Endothelial cell (in vitro differentiated cells): ENCODE results near the gene TGFBRAP1. TPM values are rescaled to one million over a fixed set of nuclear protein-coding genes. Genes with fewer than 3 reads are reported as not detected.

Experiments
- DNase-seq: peaks from one replicate; pipeline ENCODE4 v3.0.0; 2021; ENCODE audit warnings: low spot score
- H3K27ac Mint-ChIP-seq: one replicate; pipeline ENCODE4 v1.8.0; 2021; ENCODE audit warnings: mixed read lengths, inconsistent platforms; ENCODE audit not compliant: unreplicated experiment
- H3K27me3 Mint-ChIP-seq: one replicate; pipeline ENCODE4 v1.8.0; 2021; ENCODE audit warnings: mild to moderate bottlenecking, moderate library complexity, mixed read lengths, inconsistent platforms; ENCODE audit not compliant: unreplicated experiment
- H3K36me3 Mint-ChIP-seq: one replicate; pipeline ENCODE4 v1.8.0; 2021; ENCODE audit warnings: mild to moderate bottlenecking, low read depth, mixed read lengths, inconsistent platforms; ENCODE audit not compliant: unreplicated experiment
- H3K4me1 Mint-ChIP-seq: one replicate; pipeline ENCODE4 v1.8.0; 2021; ENCODE audit warnings: mild to moderate bottlenecking, mixed read lengths, inconsistent platforms; ENCODE audit not compliant: unreplicated experiment
- H3K4me3 Mint-ChIP-seq: one replicate; pipeline ENCODE4 v1.8.0; 2021; ENCODE audit warnings: mild to moderate bottlenecking, mixed read lengths, inconsistent platforms; ENCODE audit not compliant: unreplicated experiment
- H3K9me3 Mint-ChIP-seq: one replicate; pipeline ENCODE4 v1.8.0; 2021; ENCODE audit warnings: mixed read lengths, inconsistent platforms; ENCODE audit not compliant: unreplicated experiment
- total RNA-seq: library from RNA; stranded (reverse); fragmentation: NEBNext Ultra II Directional; extraction: Animal tissue kit (Norgen Biotek cat#: 25700); gene quantifications from one replicate; pipeline ENCODE4 v1.2.1, GENCODE V29; 2021; ENCODE audit not compliant: unreplicated experiment
- TF ChIP-seq, protein P1 (sequence below): fragments of 200-600 bp; sonication (generic); IDR thresholded peaks from one replicate; pipeline ENCODE4 v1.5.0; 2021; ENCODE audit warnings: antibody characterized with exemption; ENCODE audit not compliant: unreplicated experiment

TGFBRAP1 gene
- total RNA-seq, 1 donor from 2014 or later = 18.8 TPM

GRCh38 chr2:105324101-105324500 is 5.4 kb downstream of the TGFBRAP1 start:
- no peak overlapping the region for H3K27ac Mint-ChIP-seq
- TF ChIP-seq, protein P1, sequence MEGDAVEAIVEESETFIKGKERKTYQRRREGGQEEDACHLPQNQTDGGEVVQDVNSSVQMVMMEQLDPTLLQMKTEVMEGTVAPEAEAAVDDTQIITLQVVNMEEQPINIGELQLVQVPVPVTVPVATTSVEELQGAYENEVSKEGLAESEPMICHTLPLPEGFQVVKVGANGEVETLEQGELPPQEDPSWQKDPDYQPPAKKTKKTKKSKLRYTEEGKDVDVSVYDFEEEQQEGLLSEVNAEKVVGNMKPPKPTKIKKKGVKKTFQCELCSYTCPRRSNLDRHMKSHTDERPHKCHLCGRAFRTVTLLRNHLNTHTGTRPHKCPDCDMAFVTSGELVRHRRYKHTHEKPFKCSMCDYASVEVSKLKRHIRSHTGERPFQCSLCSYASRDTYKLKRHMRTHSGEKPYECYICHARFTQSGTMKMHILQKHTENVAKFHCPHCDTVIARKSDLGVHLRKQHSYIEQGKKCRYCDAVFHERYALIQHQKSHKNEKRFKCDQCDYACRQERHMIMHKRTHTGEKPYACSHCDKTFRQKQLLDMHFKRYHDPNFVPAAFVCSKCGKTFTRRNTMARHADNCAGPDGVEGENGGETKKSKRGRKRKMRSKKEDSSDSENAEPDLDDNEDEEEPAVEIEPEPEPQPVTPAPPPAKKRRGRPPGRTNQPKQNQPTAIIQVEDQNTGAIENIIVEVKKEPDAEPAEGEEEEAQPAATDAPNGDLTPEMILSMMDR = no peak

DNA sequence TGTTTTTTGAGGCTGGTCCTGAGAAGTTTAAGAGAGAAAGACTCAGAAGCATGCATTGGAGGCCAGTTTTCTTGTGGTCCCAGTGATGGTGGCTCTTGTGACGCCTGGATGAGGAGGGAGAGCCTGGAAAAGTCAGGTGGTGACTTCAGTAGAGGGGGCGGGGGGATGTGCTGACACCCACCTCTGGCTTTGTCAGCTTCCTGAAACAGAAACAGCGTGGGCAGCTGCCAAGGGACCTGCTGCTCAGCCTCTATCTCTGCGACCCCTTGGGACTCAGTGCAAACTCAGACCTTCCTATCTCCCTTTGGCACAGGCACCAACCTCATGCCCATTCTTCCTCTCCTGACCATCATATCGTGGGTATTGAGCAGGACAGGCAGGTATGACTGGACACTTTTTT is 6.4 kb downstream of the TGFBRAP1 start:
- no peak overlapping the region for H3K27ac Mint-ChIP-seq
- no peaks in the 10 kb centered on the region for H3K36me3 Mint-ChIP-seq
- H3K4me3 Mint-ChIP-seq = no peak overlapping the region

More at GRCh38 chr2:105324101-105324500, 5.4 kb downstream of the TGFBRAP1 start:
- H3K4me1 Mint-ChIP-seq = peaks cover 28% of the 10 kb centered on the region
- H3K4me3 Mint-ChIP-seq = no peak overlapping the region
- H3K9me3 Mint-ChIP-seq = no peaks in the 10 kb centered on the region
- peaks cover 7% of the 10 kb centered on the region for H3K27me3 Mint-ChIP-seq
- DNase-seq = no peak
- H3K36me3 Mint-ChIP-seq = no peaks in the 10 kb centered on the region

GRCh38 chr2:105321875-105322646 is 7.5 kb downstream of the TGFBRAP1 start:
- peaks cover 15% of the 10 kb centered on the region for H3K4me1 Mint-ChIP-seq
- no peak overlapping the region for H3K27ac Mint-ChIP-seq
- H3K4me3 Mint-ChIP-seq = no peak overlapping the region
- DNase-seq = no peak
- no peaks in the 10 kb centered on the region for H3K9me3 Mint-ChIP-seq
- TF ChIP-seq, protein P1 = no peak
- no peaks in the 10 kb centered on the region for H3K36me3 Mint-ChIP-seq
- H3K27me3 Mint-ChIP-seq = peaks cover 2% of the 10 kb centered on the region

More for the DNA sequence above, 6.4 kb downstream of the TGFBRAP1 start:
- Mint-ChIP-seq H3K4me1 (peaks cover 18% of the 10 kb centered on the region), H3K9me3 (no peaks in the 10 kb centered on the region), H3K27me3 (peaks cover 2% of the 10 kb centered on the region)
- TF ChIP-seq, protein P1 = no peak
- no peak for DNase-seq

DNA sequence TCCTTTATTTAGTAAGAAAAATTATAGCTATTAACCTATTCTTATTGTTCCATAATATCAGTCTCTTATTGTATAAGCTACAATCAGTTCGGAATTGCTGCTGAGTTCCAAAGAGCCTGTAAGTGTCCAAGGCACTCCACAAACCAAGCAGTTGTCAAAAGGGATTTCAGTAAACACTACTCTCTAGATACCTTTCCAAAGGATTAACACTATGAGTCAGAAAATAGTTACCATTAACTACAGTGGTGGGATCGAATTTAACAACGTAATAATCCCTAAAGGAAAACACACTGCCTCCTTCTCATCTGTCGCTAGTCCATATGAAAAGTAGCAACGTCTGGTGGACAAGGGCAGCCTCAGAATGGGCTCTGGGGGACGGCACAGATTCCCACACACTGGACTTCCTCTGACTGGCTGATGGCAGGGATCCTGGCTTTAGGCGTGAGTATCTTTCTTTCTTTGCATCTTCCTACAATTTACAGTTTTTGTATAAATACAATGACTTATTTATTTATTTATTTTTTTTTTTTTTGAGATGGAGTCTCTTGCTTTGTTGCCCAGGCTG is 8.8 kb downstream of the TGFBRAP1 start:
- H3K9me3 Mint-ChIP-seq = no peaks in the 10 kb centered on the region
- H3K4me1 Mint-ChIP-seq = peaks cover 14% of the 10 kb centered on the region
- H3K4me3 Mint-ChIP-seq = no peak overlapping the region
- H3K27ac Mint-ChIP-seq = no peak overlapping the region
- H3K27me3 Mint-ChIP-seq = peaks cover 3% of the 10 kb centered on the region
- no peak for DNase-seq
- TF ChIP-seq, protein P1 = no peak
- H3K36me3 Mint-ChIP-seq = no peaks in the 10 kb centered on the region

DNA sequence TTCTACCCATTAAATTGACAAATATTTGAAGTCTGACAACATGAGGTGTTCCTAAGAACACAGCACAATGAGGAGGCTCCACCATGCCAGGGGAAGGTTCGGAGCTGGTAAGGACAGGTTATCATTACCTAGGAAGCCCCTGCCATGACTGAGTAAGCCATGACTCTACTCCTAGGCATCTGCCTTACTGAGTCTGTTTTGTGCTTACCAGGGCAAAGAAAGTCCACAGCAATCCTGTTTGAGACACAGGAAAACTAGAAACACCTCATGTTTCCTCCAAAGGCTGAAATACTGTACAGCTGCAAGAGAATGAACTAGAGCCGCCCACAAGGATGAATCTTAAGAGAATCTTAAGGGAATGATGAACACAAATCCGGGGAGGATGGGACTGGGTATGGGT is 11.6 kb downstream of the TGFBRAP1 start:
- no peak for DNase-seq
- no peak overlapping the region for H3K4me3 Mint-ChIP-seq
- TF ChIP-seq, protein P1 = no peak
- H3K27ac Mint-ChIP-seq = no peak overlapping the region
- H3K27me3 Mint-ChIP-seq = peaks cover 2% of the 10 kb centered on the region
- no peaks in the 10 kb centered on the region for H3K9me3 Mint-ChIP-seq
- H3K4me1 Mint-ChIP-seq = no peaks in the 10 kb centered on the region
- H3K36me3 Mint-ChIP-seq = no peaks in the 10 kb centered on the region
